Measurements from ENCODE around the gene RGS9.
"Not testable (repeated sequence)": the region's sequence is repeated elsewhere in the genome, so short reads cannot be mapped to it uniquely, and the experiment has no call there.

The RGS9 gene

DNA sequence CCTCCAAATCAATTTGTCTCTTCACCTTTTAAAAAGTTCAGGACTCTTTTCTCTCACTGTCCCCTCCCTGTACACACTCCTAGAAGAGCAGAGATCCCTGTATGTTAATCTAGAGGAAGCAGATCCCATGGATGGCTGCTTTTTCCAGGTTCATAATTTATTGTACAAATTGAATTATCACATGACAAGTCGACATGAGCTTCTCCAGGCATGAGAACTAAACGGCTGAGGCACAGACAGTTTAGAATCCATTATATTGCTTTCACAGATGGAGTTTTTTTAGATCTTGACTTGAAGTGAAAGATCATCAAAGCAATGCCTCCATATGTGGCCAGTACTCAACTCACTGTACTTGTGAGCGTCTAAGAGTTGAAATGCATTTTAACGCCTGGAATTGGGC is 47.9 kb downstream of the RGS9 start:
- no peak for DNase-seq

DNA sequence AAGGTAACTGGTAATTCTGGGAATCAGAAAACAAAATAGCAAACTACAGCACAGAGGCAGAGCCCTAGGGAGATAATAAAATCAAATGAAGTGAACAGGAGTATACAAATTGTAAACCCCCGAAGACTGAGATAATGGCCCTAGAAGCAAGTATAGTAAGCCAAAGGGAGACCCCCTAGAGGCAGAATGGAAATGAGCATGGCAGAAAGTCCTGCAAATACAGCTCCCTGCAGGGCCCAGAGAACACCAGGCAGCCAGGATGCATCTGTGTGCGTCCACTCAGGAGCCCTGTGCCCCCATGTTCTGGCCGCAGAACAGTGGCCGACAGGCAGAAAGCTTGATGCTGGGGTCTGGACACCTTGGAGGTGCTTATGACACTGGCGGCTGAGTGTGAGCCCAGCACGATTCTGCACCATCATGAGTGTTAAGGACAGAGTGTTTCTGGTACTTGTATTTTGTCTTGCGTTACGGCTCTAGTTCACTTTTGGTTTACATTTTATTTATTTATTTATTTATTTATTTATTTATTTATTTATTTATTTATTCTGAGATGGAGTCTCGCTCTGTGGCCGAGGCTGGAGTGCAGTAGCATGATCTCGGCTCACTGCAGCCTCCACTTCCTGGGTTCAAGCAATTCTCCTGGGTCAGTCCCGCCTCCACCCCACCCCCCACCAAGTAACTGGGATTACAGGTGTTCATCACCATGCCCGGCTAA is 48.7 kb downstream of the RGS9 start:
- no peak for DNase-seq

DNA sequence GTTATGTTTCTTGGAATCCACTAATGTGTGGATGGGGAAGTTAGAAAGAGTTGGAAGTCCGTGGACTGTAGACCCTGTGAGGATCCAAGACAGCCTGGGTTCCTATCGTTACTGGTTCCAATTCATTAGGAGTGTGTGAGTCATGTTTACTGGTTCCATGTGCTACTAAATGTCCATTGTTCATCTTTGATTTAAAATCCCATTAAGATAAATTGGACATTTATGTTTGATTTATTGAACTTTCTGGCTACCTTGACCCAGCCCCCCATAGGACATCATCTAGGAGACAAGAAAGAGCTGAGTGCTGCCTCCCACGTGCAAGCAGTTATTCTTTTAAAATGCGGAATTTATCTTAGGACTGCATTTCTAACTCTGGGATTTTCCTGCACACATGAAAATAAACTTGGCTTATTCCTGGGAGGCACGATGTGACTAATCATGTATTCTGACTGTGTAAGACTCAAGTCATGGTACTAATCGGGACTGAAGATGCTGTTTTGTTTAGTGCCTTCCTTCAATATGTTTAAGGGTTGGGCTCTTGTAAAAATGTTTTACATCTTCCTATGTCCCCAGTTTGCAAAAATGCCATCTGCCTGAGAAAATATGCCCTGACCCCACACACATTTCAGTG is 53.4 kb downstream of the RGS9 start:
- DNase-seq = no peak

DNA sequence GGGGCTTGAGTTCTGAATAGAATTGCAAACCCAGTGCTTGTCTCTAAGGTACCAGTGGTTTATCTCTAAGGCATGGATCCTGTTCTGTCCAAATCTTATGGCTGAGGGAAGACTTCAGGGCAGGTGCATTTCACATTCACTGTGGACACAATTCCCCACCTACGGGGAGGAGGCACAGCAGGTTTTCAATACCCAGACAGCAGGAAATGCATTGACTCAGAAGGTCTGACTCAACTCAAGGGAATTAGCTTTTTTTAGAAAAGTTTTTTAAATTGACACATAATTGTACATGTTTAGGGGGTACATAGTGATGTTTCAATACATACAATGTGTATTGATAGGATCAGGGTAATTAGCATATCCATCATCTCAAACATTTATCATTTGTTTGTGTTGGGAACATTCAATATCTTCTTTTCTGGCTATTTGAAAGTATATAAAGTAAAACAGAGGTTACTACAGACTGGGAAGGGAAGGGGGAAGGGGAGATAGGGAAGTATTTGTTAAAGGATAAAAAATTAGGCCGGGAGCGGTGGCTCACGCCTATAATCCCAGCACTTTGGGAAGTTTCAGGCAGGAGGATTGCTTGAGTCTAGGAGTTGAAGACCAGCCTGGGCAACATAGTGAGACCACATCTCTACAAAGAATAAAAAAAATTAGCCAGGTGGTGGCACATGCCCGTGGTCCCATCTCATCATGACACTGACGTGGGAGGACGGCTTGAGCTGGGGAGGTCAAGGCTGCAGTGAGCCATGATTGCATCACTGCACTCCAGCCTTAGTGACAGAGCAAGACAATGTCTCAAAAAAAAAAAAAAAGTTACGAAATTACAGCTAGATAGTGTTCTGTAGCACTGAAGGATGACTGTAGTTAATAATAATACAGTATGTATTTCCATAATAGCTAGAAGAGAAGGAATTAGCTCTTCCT is 54.9 kb downstream of the RGS9 start:
- DNase-seq = no peak

DNA sequence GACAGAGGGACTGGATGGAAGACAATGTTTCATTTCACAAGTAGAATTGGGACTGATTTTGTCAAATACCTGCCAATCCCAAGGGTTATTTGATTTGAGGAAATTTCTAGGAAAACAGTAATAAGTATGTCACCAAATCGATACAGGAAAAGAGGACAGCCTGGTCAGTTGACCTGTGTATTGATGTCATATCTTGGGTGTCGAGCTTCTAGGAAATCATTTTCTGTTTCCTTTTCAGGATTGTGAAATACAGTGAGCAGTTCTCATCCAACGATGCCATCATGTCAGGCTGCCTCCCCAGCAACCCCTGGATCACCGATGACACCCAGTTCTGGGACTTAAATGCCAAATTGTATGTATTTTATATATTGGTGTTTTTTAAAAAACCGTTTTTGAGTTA is 56.1 kb downstream of the RGS9 start:
- no peak for DNase-seq

DNA sequence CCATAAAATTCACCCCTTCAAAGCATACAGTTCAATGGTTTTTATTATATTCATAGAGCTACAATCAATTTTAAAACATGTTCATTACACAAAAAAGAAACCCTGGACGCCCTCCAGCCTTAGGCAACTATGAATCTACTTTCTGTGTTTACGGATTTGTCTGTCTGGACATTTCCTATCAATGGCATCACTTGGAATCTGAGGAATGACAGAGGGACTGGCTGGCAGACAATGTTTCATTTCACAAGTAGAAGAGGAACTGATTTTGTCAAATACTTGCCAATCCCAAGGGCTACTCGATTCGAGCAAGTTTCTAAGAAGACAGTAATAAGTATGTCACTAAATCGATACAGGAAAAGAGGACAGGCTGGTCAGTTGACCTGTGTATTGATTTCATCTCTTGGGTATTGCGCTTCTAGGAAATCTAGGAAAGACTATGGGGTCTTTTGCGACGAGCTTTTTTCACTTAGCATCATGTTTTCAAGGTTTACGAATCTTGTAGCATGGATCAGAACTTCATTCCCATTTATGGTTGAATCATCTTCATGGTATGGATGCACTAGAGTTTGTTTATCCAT is 56.6 kb downstream of the RGS9 start:
- DNase-seq = no peak

DNA sequence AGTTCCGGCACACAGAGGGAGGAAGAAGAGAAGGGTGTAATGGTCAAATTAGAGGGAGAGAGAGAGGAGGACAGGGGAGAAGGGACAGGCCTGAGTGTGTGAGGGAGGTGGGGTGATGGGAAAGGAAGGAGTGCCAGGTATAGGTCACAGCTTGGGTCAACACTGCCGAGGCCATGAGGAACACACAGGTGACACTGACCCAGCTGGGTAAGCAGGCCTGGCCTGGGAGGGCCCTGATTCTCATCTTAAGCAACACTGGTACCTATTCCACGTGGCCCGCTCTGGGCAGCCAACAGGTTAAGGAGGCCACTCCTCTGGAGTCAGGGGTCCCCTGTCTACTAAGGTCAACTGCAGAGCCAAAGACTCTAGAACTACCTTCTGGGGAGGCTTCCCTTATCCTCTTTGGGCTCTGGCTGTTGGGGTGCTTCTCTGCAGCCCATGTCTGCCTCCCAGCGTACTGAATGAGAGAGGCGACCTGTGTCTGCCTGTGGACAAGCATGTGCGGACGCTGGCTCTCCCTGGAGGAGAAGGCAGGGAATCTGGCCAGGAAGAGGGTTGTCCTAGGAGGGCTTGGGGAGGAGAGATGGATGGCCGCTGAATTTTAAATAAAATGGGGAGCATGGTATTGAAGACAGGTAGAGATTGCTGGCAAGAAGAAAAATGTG is 57.6 kb downstream of the RGS9 start:
- no peak for DNase-seq

DNA sequence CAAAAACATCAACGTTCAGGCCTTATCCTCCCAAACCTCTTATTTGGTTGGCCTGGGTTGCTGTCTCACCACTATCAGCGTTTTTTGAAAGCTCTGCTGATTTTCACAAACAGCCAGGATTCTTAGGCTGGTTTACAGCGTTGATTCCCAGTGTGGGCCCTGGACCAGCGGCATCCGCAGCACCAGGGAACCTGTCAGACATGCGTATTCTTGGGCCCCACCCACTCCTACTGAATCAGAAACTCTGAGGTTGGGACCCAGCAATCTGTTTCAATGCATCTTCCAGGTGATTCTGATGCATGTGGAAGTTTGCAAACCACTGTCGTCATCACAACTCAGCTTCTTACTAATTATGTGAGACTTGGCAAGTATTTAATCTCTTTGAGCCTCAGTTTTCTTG is 58.5 kb downstream of the RGS9 start:
- DNase-seq = no peak

DNA sequence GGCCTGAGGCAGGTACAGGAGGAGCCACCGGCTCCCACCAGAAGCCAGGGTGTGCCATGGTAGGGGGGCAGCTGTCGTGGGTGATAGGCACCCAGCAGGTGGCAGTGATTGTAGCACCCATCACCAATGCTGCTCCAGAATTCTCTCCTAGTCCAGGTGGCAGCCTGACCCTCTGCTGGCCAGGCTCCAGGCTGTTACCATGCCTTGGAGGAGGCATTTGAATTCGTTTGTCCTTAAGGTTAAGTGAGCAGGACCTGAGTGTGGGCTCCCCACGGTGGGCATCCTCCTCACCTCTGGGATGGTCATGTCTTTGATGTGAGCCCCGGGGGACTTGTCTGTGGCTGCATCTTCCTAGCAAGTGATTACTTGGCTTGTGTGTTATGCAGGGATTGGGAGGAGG is 59.4 kb downstream of the RGS9 start:
- DNase-seq = no peak

DNA sequence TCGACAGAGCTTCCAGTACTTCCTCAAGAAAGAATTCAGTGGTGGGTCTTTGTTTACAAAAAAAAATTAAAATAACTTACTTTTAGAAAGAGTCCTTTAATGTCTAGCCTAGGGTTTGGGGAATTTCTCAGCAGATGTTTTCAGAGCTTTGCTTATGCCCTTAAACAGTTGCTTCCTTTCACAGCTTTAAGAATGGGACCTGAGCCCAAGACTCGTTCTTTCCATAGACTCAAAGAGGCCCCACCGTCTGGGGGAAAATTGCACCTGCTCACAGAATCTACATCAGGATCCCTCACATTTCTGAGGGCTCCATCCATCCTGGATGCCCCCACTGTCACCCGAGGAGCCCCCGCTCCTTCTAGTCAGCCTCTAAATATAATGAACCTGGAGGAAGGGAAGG is 60.0 kb downstream of the RGS9 start:
- no peak for DNase-seq

DNA sequence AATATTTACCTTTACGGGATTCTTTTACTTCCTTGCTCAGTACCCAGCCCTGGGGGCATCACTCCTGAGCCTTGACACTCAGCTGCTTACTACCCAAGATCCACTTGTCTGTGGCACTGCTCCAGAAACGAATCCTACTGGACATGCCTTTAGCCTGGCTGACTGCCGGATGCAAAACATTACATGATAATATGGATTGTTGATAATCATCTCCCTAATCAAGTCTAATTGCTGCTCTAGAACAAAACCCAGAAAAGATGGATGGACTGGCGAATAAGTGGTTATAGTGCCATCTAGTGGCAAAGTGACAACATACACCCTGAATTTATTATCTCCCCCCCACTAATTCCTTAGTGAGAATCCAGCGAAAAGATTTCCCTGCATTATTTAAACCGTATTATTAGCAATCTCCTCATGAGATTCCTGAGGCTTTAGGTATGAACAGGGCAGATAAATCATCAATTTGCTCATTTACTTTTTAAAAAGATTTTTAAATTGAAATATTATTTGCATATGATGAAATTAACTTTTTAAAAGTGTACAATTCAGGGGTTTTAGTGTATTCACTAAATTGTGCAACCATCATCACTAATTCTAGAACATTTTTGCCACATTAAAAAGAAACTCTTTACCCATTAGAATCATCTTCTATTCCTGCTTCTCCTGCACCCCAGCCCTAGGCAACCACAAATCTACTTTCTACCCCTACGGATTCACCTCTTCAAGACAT is 61.6 kb downstream of the RGS9 start:
- peak in 1 of 2 experiments; percentile 57 for DNase-seq

DNA sequence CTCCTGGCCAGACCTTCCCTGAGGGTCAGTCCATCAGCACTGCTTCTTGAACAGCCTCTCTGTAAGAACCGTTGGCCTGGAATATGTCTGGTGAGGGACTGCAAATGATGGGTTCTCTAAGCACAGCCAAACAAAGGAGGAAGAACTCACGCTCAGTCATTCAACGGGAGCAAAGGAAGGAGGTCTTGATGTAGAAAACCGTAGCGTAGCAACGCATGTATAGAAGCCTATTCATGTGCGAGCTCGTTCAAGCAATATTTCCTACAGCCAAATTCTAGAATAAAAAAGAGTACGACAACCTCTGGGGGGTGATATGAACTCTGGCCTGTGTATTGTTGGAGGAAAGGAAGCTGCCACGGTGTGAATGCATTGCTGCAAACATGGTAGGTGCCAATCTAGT is 64.2 kb downstream of the RGS9 start:
- DNase-seq = no peak

DNA sequence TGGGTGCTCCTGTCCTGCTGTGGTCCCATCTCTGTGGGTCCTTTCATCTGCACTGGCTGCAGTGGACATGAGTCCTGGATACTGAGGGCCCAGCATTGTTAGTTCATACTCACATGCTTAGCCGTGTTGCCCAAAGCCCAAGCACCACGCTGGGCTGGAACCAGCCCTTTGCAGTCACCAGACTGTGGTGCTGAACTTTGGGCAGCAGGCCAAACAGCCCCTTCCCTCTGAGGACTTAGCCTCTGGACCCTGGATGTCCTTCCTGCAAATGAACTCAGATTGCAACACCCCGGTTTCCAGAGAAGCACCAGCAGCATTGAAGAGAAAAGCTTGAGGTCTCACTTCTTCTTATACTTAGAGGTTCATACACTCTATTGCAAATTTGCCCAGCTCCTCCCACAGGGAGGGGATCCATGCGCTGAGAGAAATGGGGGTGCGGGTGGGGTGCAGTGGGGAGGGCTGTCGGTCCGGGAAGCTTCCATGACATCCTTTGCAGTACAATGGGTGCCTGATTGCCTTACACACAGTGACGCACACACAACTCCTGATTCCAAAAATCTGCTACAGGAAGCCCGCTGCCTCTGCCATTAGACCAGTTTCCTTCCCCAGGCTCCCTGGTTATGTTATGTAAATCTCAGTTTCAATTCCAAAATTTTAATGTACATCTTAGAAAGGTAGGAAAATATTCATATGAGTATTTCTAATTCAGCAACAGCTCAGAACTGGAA is 65.8 kb downstream of the RGS9 start:
- DNase-seq = no peak

DNA sequence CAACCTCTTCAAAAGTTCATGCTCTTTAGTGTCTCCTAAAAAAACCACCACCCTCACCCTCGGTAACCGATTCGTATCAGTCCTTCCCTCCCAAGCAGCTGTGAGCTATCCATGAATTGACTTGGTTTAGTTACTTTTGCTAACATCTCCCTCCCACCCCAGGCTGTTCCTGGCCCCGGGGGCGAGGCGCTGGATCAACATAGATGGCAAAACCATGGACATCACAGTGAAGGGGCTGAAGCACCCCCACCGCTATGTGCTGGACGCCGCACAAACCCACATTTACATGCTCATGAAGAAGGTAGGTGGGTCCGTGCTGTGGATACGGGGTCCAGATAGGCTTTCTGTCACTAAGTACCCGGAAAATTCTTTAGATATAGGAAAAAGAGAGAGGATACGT is 66.8 kb downstream of the RGS9 start:
- no peak for DNase-seq

DNA sequence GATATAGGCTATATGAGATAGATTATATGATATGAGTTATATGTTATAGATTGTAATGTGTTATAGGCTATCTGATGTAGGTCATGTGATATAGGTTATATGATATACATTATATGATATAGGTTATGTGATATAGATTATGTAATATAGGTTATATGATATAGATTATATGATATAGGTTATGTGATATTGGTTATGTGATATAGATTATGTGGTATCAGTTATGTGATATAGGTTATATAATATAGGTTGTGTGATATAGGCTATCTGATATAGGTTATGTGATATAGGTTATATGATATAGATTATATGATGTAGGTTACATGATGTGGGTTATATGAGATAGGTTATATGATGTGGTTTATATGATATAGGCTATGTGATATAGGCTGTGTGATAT is 68.5 kb downstream of the RGS9 start:
- DNase-seq = no peak

DNA sequence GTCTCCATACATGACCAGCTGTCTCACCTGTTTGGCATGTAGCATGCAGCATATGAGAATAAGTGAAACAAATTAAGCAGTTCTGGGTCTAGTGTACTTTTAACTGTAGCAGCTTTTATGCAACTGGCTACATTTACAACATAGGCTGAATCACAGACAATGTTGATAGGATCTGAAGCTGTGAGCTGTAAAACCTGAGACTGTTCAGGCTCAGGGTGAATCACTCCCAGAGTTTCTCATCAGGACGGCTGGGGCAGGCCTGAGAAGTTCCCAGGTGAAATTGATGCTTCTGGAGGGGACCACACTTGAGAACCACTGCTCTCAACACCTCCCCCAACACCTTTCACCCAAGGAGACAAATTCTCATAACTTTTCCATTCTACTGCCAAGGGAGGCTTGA is 70.3 kb downstream of the RGS9 start:
- not testable (repeated sequence) for DNase-seq

DNA sequence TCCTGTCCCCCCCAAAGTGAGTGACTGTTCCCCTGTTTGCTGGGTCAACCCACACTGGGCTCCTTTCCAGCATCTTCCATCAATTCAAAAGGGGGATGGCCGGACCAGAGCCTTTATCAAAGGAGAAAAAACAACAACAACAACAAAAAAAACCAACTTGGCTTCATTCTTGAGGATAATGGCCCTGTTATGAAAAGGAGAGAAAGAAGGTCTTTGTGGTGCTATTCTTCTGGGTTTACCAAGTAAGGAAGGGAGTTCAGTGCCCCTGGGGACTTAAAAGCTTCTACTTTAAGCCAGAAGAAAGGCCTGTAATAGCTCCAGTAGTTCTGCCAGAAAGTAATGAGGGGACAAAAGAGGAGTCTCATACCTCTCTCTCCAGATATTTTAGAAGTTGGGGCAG is 71.5 kb downstream of the RGS9 start:
- DNase-seq = no peak

DNA sequence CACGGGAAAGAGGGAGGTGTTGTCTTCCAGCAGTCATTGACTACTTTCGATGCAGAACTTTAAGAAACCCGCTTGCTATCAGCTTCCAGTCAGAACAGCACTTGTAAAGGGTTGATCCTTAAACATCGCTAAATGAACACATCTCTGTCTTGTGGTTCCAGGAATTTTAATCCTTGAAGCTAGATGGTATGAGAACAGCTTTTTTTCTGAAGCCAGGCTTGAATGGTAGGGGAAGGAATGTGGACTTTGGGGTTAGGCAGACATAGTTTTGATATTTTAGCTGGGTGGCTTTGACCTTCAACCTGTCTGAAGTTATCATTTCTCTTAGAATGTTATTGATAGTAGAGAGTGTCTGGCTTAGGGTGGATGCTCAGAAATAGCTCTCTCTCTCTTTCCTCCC is 81.1 kb downstream of the RGS9 start:
- DNase-seq = no peak

DNA sequence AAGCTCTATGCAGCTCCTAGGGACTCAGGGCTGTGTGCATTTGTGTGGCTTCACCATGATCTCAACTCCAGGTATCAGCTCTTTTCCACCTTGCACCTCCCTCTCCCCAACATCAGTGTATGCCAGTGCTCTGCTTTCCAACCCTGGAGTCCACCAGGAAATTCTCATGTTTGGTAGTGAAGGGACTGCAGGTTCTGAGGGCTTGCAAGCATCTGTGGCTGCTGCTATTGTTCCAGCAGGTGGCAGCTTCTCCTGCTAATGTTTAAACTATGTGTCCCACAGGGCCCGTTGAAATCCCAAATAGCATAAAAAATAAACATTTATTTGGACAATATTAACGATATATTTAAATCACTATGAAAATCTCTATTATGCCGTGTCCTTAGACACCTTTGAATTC is 82.0 kb downstream of the RGS9 start:
- DNase-seq = no peak

DNA sequence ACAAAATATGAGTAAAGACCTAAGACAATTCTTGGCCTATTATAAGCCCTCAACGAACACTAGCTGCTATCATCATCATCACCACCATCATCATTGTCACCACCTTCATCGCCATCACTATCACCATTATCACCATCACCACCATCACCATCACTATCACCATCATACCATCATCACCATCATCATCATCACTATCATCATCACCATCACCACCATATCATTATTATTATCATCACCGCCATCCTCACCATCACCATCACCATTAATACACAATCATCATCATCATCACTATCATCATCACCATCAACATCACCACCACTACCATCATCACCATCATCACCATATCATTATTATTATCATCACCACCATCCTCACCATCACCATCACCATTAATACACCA is 82.5 kb downstream of the RGS9 start:
- no peak for DNase-seq

DNA sequence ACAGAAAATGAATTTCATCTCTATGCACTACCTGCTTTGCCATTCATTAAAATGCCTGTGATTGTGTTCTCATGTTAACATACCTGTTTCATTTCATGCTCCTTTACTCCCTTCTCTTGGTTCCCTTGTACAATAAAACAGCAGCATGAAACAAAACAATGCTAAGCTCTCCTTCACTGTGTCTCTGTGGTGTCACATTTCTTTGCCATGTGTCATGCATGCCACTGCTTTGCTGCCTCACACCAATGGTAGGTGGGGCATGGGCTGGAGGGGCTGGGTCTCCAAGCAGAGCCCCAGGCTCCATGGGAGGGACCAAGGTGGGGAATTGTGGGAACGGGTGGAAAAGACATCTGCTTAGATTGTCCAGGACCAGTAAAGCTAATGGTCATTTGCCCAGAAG is 83.6 kb downstream of the RGS9 start:
- no peak for DNase-seq

All from NCI-H446 (cell line).